AG04449 (cell line): Measurements from ENCODE around the gene DGKI.

Experiments
- CTCF ChIA-PET: fragments of 350-600 bp; formaldehyde crosslinking; extraction: SDS; loops from one replicate; lab custom pipeline; 2021; ENCODE audit warnings: antibody characterized with exemption; lab: Yijun Ruan, JAX
- POLR2A ChIA-PET: fragments of 400-600, 350-600 bp; formaldehyde crosslinking; extraction: SDS; loops from one replicate; lab custom pipeline; 2020; ENCODE audit warnings: antibody characterized with exemption, inconsistent platforms; lab: Yijun Ruan, JAX
- DNase-seq: peaks from one replicate; pipeline ENCODE4 v3.0.0-alpha.2; 2010; ENCODE audit warnings: low read depth, low spot score
- H3K4me3 ChIP-seq: 2 replicates; pipeline ENCODE4 v1.5.1; 2011; ENCODE audit warnings: low read depth, mild to moderate bottlenecking, control low read depth, low read length
- TF ChIP-seq, protein P1 (sequence below): IDR thresholded peaks from one replicate; pipeline ENCODE4 v1.5.1; 2011; ENCODE audit warnings: mild to moderate bottlenecking, moderate library complexity, low read length, control low read depth, inconsistent platforms; ENCODE audit not compliant: insufficient read depth; ENCODE audit errors: missing control alignments

Gene DGKI

DNA sequence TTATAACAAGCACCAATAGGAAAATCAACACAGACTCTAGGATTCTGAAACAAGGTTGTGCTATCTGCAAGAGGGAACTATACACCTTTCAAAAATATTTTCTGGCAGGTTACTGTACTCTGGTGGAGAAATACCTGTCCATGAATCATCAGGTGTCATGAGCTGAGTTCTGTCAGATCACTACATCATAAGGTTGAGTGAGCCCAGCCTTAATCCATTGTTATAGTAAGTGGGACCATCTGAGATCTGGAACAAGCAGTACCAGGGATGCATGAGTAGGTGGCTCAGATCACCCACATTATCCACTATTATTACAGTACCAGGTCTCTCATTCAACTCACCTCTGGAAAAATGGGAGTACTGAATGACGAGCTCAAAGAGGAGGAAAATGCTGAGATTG is 212.4 kb downstream of the DGKI start:
- CTCF ChIA-PET = interaction anchor here (0.9 to 4.4 kb wide), 5 partner anchors 7 to 28 kb away, joined by 3 to 52 read pairs (median 5); no protein-coding TSS in a partner anchor
- TF ChIP-seq, protein P1, sequence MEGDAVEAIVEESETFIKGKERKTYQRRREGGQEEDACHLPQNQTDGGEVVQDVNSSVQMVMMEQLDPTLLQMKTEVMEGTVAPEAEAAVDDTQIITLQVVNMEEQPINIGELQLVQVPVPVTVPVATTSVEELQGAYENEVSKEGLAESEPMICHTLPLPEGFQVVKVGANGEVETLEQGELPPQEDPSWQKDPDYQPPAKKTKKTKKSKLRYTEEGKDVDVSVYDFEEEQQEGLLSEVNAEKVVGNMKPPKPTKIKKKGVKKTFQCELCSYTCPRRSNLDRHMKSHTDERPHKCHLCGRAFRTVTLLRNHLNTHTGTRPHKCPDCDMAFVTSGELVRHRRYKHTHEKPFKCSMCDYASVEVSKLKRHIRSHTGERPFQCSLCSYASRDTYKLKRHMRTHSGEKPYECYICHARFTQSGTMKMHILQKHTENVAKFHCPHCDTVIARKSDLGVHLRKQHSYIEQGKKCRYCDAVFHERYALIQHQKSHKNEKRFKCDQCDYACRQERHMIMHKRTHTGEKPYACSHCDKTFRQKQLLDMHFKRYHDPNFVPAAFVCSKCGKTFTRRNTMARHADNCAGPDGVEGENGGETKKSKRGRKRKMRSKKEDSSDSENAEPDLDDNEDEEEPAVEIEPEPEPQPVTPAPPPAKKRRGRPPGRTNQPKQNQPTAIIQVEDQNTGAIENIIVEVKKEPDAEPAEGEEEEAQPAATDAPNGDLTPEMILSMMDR = no peak

DNA sequence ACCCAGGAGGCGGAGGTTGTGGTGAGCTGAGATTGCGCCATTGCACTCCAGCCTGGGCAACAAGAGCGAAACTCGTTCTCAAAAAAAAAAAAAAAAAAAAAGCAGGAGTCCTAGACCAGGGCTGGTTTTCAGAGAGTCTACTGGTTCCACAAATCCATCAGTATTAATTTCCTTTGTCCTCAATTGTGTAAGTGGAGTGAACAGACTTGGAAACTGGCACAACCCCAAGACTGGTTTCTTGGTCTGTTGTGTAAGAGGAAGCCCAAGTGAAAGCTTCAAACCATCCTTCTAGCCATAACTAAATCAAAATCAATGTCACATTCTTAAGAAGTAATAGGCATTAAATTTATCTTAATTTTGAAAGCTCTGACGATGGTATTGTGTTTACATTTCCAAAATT is 213.6 kb downstream of the DGKI start:
- CTCF ChIA-PET = interaction anchor here (1.4 to 1.6 kb wide), 2 partner anchors 9 to 23 kb away, joined by 3 to 5 read pairs; no protein-coding TSS in a partner anchor
- H3K4me3 ChIP-seq = no peak overlapping the region
- no peak for DNase-seq
- TF ChIP-seq, protein P1 = no peak
- POLR2A ChIA-PET = no interaction called here

More for the DNA sequence above, 212.4 kb downstream of the DGKI start:
- POLR2A ChIA-PET = no interaction called here
- DNase-seq = no peak
- H3K4me3 ChIP-seq = no peak overlapping the region

- POLR2A ChIA-PET = no interaction called here
- DNase-seq = no peak
- no peak overlapping the region for H3K4me3 ChIP-seq
- TF ChIP-seq, protein P1 = no peak
- CTCF ChIA-PET = interaction anchor here (0.6 to 5.8 kb wide), 13 partner anchors 8 to 381 kb away, joined by 3 to 70 read pairs (median 7); no protein-coding TSS in a partner anchor
Measured at GRCh38 chr7:137628216-137628615, 218.6 kb downstream of the DGKI start.

GRCh38 chr7:137626469-137627067 is 220.2 kb downstream of the DGKI start:
- ChIA-PET POLR2A (interaction anchor here (0.7 kb wide), 1 partner anchor 41 kb away, joined by 5 read pairs; no protein-coding TSS in a partner anchor), CTCF (interaction anchor here (0.6 to 5.8 kb wide), 36 partner anchors 8 to 1954 kb away, joined by 3 to 70 read pairs (median 3); no protein-coding TSS in a partner anchor)
- TF ChIP-seq, protein P1 = peak; percentile 79
- no peak for DNase-seq
- H3K4me3 ChIP-seq = no peak overlapping the region

DNA sequence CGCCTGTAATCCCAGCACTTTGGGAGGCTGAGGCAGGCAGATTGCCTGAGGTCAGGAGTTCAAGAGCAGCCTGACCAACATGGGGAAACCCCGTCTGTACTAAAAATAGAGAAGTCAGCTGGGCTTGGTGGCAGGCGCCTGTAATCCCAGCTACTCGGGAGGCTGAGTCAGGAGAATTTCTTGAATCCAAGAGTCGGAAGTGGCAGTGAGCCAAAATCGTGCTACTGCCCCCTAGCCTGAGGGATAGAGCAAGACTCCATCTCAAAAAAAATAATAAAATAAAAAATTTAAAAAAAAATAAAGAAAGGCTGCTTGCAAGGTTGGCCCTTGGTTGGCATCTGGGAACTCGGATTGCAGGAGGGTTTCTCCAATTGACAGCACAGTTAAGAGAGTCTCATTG is 221.6 kb downstream of the DGKI start:
- CTCF ChIA-PET = interaction anchor here (1.2 to 5.8 kb wide), 7 partner anchors 10 to 404 kb away, joined by 3 to 70 read pairs (median 23); no protein-coding TSS in a partner anchor
- no peak overlapping the region for H3K4me3 ChIP-seq
- no peak for DNase-seq
- POLR2A ChIA-PET = no interaction called here
- TF ChIP-seq, protein P1 = no peak

DNA sequence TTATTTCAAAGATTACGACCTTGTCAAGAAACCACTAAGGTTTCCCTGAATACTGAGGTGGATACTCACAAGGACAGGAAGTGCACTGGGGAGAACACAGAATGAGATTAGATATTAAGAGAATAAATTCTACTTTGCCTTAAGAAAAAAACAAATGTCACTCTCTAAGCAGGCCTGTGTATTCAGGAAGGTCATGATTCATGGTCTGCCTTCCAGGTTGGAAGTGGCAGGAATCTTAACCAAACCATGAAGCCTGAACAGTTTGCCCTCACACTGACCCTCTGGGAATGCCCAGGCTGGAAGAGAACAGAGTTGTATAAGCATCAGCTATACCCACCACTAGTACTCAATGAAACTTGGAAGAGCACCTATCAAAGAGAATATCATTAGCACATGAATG is 227.6 kb downstream of the DGKI start:
- TF ChIP-seq, protein P1 = no peak
- ChIA-PET POLR2A (no interaction called here), CTCF (interaction anchor here (1.0 kb wide), 1 partner anchor 8 kb away, joined by 3 read pairs; no protein-coding TSS in a partner anchor)
- no peak for DNase-seq
- H3K4me3 ChIP-seq = no peak overlapping the region
